Choroid plexus epithelial cell (primary cell): ENCODE data around the gene PCDH8.

ENCODE experiments used
- DNase-seq: peaks from one replicate; pipeline ENCODE4 v3.0.0-alpha.2; 2010; ENCODE audit warnings: low read depth
- H3K4me3 ChIP-seq: 2 replicates; pipeline ENCODE4 v1.5.1; 2011; ENCODE audit warnings: low read depth, mild to moderate bottlenecking, control low read depth, low read length, moderate library complexity
- CTCF ChIP-seq: conservative IDR thresholded peaks from 2 replicates; pipeline ENCODE4 v1.5.1; 2011; ENCODE audit warnings: low read depth, mild to moderate bottlenecking, control low read depth, inconsistent platforms, low read length, moderate library complexity

PCDH8 gene

GRCh38 chr13:52806029-52806428, 42.4 kb downstream of the PCDH8 start:
- no peak for DNase-seq
- no peak for TF ChIP-seq CTCF
- H3K4me3 ChIP-seq, result no peak overlapping the region

- no peak for TF ChIP-seq CTCF
Observed at GRCh38 chr13:52804202-52804641, 44.2 kb downstream of the PCDH8 start.

GRCh38 chr13:52800856-52801255, 47.6 kb downstream of the PCDH8 start:
- no peak overlapping the region for H3K4me3 ChIP-seq
- no peak for DNase-seq
- no peak for TF ChIP-seq CTCF

More at GRCh38 chr13:52804202-52804641, 44.2 kb downstream of the PCDH8 start:
- peak; percentile 2 for DNase-seq
- no peak overlapping the region for H3K4me3 ChIP-seq

- no peak for DNase-seq
- TF ChIP-seq CTCF, result no peak
- no peak overlapping the region for H3K4me3 ChIP-seq
Observed at GRCh38 chr13:52798770-52799430, 49.5 kb downstream of the PCDH8 start.

- no peak for TF ChIP-seq CTCF
- no peak overlapping the region for H3K4me3 ChIP-seq
- DNase-seq, result no peak
Observed at GRCh38 chr13:52797176-52797575, 51.3 kb downstream of the PCDH8 start.

- no peak overlapping the region for H3K4me3 ChIP-seq
- TF ChIP-seq CTCF, result no peak
- DNase-seq, result no peak
Observed at GRCh38 chr13:52794589-52794988, 53.9 kb downstream of the PCDH8 start.

GRCh38 chr13:52793515-52794061, 54.9 kb downstream of the PCDH8 start:
- no peak for TF ChIP-seq CTCF
- no peak for DNase-seq
- H3K4me3 ChIP-seq, result no peak overlapping the region
